Left renal pelvis (tissue), 4 donors: ENCODE measurements around the gene KDELR1. TPM values are rescaled to one million over a fixed set of nuclear protein-coding genes. Genes with fewer than 3 reads are reported as not detected.
"Not testable (repeated sequence)": the region's sequence is repeated elsewhere in the genome, so short reads cannot be mapped to it uniquely, and the experiment has no call there.

Experiments
- DNase-seq, 4 donors: peaks; one replicate each; pipeline ENCODE4 v3.0.0-alpha.2; 2013; ENCODE audit warnings: low read depth in 4 of 4, low spot score in 3 of 4
- polyA plus RNA-seq, 4 donors: library from polyadenylated mRNA; unstranded; fragments of 120-200 nt; gene quantifications; one replicate each; pipeline ENCODE4 v1.2.1, GENCODE V29; 2013; ENCODE audit not compliant: insufficient read length in 4 of 4

Gene KDELR1
- polyA plus RNA-seq, 4 donors, result 203 to 255 (median 230) TPM

DNA sequence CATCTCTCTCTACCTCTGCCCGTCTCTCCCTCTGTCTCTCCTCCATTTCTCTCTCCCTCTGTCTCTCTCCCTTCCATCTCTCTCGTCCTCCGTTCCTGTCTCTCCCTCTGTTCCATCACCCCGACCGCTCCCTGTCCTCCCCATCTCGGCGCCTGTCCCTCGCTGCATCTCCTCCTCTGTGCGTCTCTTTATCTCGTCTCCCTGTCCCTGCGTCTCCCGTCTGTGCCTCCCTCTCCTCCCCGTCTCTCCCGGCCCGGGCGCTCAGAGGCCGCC is 6.7 kb upstream of the KDELR1 start:
- no peak for DNase-seq

DNA sequence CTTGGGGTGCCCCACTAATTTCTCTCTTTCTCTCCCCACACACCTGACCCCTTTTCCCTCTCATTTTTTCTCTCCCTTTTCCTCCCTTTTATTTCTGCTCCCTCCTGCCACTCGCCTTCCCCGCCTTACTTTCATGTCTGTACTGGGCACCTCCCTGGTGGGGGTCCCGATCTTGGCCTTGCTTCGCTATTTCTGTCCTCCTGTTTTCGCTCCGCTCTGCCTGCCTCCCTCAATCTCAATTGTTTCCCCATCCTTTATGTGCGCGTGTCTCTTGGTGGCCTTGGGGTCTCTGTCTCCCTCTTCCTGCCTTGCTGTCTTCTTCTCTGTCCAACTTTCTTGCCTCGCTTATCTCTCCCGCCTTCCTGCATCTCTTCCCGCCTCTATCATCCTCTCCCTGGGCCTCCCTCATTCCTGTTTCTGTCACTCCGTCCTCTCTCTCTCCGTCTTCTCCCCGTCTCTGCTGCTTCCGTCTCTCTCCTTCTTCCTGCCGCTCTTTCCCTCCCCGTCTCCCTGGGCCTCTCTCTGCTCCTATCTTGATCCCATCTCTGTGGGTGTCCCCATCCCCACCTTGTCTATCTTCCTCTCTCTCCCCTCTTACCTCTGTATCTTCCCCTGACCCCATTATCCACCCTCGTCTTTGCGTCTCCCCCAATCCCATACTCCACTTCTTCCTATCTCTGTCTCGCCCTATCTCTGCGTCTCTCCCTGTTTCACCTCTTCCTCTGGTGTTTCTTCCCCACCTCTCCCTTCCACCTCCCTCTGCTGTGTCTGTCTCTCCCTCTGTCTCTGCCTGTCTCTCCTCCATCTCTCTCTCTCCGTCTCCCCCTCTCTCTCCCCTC is 6.1 kb upstream of the KDELR1 start:
- no peak for DNase-seq

DNA sequence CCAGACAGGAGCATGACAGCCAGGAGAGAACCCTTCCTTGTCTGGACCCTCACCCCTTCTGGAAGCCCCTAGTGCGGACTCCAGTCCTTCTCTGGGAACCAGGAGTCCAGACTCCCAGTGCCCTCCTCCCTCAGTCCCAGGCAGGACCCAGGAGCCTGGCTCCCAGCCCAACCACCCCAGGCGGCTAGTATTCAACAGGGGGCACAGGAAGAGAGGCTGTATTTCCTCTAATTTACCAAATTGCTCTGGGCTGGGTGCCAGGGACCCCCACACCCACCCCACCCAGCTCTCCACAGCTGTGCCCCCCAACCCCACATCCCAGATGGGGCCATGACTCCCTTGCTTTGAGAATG is 5.4 kb upstream of the KDELR1 start:
- no peak for DNase-seq

DNA sequence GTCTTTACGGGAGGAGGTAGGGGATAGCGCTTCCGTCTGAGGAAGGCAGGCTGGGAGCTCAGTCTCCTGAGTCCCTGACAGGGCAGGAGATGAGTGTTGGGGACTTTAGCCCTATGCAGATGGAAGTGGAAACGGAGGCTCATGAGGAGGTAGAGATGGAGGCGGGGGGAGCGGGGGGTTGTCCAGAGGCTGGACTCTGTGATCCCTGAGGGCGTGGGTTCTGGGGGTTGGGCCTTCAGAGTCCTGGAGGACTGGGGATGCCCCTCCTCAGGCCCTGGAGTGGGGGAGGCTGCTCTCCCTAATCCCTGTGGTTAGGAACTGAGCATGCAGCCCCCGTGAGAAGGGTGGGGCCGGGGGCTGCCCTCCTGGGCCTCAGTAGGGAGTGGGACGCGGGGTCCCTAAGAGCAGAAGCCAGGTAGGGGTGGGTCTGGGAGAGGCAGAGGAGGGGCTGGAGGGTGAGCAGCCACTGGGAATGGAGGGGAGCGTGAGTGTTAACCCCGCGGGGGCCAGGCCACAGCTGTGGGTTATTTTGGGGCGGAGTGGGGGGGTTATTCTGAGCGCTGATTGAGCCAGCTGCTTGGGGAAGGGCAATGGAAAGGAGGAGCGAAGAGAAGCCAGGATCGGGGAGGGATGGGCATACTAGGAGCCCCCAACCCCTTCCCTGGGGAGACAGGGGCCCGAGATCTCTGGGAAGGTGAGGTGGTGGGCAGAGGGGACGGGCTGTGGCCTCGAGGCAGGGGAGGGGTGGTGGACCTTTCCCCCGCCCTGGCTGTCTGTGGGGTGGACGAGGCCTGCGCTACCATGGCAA is 4.9 kb upstream of the KDELR1 start:
- DNase-seq, result no peak

DNA sequence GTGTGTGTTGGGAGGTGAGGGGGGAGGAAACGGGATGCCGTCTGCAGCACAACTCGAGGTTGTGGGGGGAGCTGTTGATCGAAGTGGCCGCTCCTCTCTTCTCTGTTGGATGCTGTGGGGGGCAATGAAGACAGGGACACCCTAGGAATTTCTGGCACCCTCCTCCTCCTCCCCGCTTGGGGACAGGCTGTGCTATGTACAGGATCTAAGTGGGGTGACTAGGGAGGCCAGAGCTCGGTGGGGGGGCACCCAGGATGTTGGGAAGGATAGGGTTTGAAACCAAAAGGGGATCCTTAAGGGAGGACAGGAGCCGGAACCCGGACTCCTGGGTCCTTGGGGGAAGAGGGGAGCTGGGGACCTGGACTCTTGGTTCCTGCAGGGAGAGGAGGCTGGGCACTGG is 4.1 kb upstream of the KDELR1 start:
- DNase-seq, result no peak

DNA sequence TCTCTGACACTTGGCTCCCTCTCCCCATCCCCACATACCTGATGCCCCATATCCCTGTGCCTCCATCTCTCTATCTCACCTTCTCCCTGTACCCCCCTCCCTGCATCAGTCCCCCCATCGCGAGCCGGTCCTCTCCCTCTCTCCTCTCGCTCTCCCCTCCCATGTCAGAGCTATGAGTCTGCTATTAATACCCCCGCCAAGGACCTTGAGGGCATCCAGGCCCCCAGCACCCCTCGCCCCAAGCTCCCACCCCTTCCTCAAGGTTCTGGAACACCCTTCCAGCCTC is 3.8 kb upstream of the KDELR1 start:
- DNase-seq, result no peak

DNA sequence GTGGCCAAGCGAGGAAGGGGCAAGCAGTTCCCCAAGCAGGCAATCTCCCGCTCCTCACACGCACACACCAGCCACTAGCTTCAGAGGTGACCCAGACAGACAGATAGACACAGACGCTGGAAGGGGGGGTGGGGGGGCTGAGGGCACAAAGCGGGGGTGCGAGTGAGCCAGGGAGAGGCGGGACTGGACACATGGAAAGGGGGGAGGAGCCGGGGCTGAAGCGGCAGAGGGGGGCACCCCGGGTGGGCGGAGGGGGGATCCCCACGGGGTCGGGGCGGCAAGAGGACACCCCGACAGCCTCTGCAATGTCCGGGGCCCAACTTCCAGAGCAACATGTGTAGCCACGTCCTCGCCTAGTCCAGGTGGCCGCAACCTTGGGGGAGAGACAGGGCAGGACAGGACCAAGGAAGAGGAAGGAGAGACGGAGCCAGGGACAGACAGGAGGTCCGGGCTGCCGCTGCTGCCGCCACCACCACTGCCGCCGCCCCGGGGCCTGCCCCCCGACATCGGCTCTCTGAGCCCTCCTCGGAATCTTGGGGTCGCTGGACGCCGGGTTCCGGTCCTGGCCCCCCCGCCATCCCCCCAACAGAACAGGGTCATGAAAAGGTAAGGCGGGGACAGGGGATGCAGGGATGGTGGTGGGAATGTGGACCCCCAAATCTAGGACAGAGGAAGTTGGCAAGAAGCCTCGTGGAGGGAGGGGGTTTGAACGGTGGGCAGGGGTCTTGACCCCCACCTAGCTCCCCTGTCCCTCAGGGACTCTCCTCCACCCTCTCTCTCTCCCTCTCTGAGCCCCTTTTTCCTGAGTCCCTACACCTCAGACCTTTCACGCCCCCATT is 3.2 kb upstream of the KDELR1 start:
- DNase-seq, result no peak

DNA sequence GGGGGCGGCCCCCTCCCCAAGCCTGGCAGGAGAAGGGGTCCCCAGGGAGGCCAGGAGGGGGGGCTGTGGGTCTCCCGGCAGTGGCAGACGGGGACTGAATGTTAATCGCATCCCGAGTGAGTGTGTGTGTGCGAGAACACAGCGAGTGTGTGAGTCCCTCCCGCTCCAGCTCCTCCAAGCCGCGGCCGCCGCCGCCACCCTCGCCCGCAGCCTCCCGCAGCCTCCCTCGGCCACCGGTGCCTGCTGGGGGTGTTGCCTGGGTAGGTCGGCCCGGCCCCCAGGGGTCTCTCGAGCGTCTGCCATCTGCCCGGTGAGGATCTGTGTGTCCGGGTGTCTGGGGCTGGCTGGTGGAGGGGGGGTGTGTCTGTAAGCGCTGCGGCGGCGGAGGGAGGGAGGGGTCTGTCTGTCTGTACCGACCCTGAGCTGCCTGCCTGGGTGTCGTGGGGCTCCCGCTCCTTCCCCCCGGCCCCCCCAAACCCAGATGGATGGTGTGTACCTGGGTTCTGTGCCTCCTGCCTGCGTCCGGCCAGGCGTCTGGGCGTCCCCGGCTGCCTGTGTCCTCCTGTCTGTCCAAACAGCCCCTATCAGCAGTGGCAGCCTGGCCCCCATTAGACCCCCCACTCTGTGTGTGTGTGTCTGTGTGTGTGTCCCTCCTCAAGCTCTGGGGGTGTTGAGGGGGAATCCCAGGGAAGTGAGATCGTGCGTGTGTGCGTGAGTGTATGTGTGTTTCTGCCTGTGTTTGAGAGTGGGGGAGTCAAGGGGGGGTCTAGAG is 2.4 kb upstream of the KDELR1 start, which contains the start of gene GRIN2D:
GRIN2D (plus strand) TSS at position 110 of the 772 bp plus-strand sequence. CDS start 4,725 bp downstream, outside the sequence.
- no peak for DNase-seq

DNA sequence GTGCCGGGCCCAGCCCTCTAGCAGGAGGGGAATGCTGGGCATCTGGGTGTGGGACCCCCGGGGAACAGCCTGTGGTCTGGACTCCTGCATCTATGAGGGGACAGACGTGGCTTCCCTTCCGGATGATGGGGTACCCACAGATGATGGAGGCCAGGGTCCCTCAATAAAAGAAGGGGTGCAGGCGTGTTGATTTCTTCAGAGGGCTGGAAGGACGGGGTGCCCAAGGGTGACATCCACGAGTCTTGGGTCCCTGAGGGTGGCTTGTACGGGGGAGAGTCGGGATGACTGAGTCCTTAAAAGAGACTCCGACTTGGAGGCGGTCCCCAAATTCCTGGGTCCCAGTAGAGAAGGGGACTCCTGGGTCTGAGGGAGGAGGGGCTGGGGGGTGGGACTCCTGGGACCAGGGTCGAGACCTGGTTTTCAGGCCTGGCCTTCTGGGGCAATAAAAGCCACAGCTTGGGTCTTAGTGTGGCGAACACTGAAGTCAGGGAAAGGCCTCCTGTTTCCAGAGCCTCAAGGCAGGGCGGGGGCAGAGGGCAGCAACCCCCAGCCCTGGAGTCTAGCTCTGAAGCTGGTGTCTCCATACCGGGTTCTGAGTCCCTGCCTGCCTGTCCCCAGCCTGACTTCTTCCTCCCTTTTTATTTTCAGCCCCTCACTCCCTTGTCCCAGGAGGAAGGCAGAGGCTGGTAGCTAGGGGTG is 1.7 kb upstream of the KDELR1 start:
- DNase-seq, result no peak

DNA sequence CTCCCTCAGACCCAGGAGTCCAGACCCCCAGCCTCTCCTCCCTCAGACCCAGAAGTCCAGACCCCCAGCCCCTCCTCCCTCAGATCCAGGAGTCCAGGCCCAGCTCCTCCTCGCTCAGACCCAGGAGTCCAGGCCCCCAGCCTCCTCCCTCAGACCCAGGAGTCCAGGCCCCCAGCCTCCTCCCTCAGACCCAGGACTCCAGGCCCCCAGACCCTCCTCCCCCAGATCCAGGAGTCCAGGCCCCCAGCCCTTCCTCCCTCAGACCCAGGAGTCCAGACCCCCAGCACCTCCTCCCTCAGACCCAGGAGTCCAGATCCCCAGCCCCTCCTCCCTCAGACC is 624 bp upstream of the KDELR1 start:
- not testable (repeated sequence) for DNase-seq

DNA sequence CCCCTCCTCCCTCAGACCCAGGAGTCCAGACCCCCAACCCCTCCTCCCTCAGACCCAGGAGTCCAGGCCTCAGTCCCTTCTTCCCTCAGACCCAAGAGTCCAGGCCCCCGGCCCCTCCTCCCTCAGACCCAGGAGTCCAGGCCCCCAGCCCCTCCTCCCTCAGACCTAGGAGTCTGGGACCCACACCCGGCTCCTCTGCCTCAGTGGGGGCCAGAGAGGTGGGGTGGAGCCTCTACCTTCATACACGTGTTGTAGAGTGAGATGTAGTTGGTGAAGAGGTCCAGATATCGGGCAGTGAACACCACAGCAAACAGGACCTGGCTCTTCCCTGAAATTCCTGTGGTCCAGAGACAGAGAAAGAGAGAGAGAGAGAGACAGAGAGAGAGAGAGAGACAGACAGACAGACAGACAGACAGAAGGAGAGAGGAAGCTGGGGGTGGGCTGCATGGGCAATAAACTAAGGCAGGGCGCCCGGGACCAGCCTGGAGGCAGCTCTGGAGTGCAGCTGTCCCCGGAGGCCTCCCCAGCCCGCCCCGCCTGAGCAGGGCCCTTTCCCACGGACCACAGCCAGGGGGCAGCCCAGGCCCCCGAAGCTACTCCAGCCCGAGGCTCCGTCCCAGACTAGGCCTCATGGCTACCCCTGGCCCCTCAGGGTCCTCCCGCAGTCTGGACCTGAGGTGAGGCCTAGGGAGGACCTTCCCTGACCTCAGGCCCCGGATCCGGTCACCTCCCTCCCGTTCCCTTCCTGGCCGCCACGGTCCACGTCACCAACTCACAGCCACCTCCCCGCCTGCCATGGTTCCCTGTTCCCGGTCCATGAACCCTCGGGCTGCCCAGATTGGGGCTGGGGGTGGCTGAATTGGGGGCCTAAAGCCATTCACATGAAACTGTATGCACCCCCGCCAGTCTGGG is 907 bp downstream of the KDELR1 start:
- no peak for DNase-seq

DNA sequence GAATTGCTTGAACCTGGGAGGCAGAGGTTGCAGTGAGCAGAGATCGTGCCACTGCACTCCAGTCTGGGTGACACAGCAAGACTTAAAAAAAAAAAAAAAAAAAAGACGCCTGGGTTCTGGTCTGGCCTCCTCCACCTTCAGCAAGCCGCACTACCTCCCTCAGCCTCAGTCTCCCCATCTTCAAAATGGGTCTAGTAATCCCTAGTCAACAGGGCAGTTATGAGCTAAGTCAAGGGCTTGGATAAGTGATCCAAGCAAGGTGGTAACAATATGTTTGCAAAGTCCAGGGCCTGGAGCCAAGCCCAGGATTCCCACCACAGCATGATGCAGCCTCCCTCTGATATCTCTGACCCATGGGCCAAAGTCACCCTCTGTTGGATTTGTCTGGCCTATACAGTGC is 4.4 kb downstream of the KDELR1 start:
- DNase-seq, result no peak

DNA sequence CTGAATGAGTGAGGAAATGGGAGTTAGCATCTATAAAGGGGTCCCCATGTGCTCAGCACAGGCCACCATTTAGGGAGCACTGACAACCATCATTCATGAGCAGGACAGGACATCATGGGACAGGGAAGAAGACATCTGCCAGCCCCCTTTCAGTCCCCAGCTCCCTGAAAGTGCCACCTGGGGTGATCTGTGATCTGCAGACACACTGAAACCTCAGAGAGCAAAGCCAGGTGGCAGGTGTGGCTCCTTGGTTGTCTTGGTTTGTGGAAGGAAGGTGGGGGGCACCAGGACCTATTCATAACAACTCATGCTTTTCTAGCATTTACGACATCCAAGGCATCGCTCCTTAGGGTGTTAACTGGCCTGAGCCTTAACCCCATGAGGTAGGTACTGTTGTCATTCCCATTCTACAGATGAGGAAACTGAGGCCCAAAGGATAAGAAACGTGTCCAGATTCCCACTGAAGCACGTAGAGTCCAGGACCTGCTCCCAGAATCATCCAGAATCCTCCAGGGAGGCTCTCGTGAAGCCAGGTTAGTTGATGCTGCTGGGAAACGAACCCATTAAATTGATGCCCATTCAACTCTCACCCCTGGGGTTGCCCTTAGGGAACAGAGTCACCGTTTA is 5.8 kb downstream of the KDELR1 start:
- DNase-seq, result no peak

DNA sequence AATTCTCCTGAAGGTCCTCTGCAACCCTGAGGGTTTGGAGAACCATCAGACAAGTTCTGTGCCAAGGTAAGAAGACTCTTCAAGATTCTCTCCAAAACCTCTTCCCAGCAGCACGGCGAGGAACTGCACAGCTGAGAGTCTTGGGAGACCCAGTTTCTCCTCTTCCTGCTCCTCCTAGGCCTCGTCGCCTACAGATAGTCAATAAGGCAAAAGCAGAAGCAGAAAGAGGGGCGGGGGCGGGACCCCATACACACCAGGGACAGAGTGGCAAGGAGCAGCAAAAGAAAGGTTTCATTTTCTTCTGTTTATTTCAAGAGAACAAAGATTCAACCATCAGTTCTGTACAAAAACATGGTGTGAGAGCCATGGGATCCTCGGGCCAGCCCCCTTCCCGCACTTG is 9.1 kb downstream of the KDELR1 start:
- no peak for DNase-seq

DNA sequence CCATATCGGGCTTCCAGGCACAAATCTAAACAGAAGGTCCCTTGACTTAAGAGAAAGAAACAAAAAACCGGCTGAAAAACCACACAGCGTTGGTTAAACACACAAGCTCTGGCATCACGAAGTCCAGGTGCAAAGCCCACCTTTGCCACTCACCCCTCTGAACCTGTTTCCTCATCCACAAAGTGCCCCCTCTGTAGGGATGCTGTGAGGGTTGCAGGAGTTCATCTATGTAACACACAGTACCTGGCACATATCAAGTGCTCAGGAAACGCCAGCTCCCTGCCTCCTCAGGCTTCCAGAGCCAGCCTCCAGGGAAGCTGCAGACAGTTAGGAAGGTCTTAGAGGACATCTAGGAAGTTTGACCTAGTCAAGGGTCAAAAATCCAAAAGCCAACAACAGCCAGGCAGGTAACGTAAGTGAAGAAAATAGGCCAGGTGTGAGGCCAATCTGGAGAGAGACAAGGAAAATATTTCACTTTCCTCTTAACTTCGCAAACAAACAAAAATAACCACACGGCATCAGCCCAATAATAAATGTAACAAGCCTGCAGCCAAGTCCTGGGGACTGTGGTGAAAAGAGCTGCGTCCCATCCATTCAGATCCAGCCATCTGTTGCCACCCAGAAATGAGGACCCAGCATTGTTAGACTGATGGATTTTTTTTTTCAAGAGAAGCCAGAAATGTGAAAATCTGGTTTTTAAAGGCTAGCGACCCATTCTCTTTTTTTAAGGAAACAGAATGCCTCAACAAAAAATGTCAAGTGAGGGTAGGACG is 10.0 kb downstream of the KDELR1 start:
- DNase-seq, result no peak

DNA sequence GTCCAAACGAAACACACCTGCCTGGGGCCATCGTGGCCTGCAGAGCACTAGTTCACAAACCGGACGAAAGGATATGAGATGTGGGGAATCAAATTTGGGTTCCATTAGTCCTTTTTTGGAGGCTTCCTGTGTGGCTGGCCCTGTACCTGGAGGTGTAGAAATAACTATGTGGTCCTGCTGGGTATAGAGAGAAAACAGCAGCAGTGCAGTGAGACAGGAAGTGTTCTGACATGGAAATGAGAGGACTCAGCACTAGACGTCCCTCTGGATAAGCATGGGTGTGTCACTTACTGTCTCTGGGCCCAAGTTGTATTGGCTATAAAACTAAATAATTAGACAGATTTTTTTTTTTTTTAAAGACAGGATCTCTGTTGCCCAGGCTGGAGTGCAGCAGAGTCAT is 12.3 kb downstream of the KDELR1 start:
- DNase-seq, result no peak

DNA sequence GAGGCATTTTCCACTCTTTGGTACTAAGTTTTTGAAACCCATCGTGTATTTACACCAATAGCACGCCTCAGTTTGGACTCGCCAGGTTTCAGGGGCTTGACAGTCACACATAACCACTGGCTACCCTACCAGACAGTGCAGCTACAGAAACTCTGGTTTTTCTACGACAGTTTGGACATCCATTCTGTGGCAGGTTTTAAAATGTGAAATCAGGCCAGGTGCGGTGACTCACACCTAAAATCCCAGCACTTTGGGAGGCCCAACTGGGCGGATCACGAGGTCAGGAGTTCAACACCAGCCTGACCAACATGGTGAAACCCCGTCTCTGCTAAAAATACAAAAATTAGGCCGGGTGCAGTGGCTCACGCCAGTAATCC is 13.2 kb downstream of the KDELR1 start:
- no peak for DNase-seq

DNA sequence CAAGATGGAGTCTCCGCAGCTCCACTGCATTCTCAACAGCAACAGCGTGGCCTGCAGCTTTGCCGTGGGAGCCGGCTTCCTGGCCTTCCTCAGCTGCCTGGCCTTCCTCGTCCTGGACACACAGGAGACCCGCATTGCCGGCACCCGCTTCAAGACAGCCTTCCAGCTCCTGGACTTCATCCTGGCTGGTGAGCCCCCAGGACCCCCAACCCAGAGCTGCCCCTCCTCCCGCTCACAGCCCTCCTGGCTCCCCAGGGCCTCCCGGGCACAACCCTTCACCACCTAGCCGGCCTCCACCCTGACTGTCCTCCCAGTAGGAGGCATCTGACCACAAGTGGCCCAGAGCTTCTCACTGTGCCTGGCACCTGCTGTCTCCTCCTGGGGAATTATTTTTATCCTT is 17.8 kb downstream of the KDELR1 start:
- DNase-seq, result no peak
